ENCODE data around the gene DNAJB1. TPM values are rescaled to one million over a fixed set of nuclear protein-coding genes. Genes with fewer than 3 reads are reported as not detected.
"Not testable (repeated sequence)": the region's sequence is repeated elsewhere in the genome, so short reads cannot be mapped to it uniquely, and the experiment has no call there.

DNAJB1 gene
- total RNA-seq (100 to 1,000 TPM; 165 to 171 TPM), polyA plus RNA-seq (100 to 1,000 TPM; 205 to 348 (median 344) TPM), total RNA-seq (72.1 to 3,417 (median 200) reads per million in 6 experiments)

GRCh38 chr19:14517840-14518505, at the start of gene DNAJB1:
Gene DNAJB1, minus strand, starts transcription at chr19:14518397. Its CDS starts 48 bp downstream, at chr19:14518349.
- DNase-seq, result peak in 7 of 10 donors; percentile 45 to 80 (median 59)
- POLR2A ChIA-PET, result interaction anchor here (0.6 to 13.2 kb wide), 40 partner anchors 8 to 1725 kb away, joined by 3 to 609 read pairs (median 5); partner anchors contain the start of genes ADGRE5, ASF1B, DDX39A and GIPC1
- Mint-ChIP-seq H3K27me3 (no peaks in the 10 kb centered on the region), H3K4me1 (peaks cover 45 to 80% (median 75%) of the 10 kb centered on the region in 4 donors), H3K27ac (peak within 1 kb of the TSS; percentile 91 to 99 (median 99)), H3K9me3 (peaks cover 0 to 3% (median 0%) of the 10 kb centered on the region in 9 donors), H3K36me3 (peaks cover 11 to 47% (median 25%) of the 10 kb centered on the region in 3 donors), H3K4me3 (peak within 1 kb of the TSS; percentile 93 to 99 (median 96))
- ATAC-seq, result peak; percentile 38 to 56

GRCh38 chr19:14567079-14567478, 48.9 kb upstream of the DNAJB1 start:
- H3K36me3 Mint-ChIP-seq, result peaks cover 0 to 44% (median 2%) of the 10 kb centered on the region in 3 donors

GRCh38 chr19:14566712-14567077, 48.5 kb upstream of the DNAJB1 start:
- no peak for ATAC-seq
- DNase-seq, result no peak
- H3K4me1 Mint-ChIP-seq, result peaks cover 25 to 59% (median 38%) of the 10 kb centered on the region in 4 donors
- POLR2A ChIA-PET, result interaction anchor here (0.6 to 0.8 kb wide), 2 partner anchors 12 to 61 kb away, joined by 3 read pairs; no protein-coding TSS in a partner anchor
- H3K36me3 Mint-ChIP-seq, result peaks cover 0 to 44% (median 2%) of the 10 kb centered on the region in 3 donors
- peak overlapping the region in 3 of 10 donors; percentile 41 to 73 (median 70) for H3K27ac Mint-ChIP-seq
- no peaks in the 10 kb centered on the region for H3K27me3 Mint-ChIP-seq
- peak overlapping the region in 1 of 10 donors; percentile 29 for H3K4me3 Mint-ChIP-seq
- H3K9me3 Mint-ChIP-seq, result no peaks in the 10 kb centered on the region

More at GRCh38 chr19:14567079-14567478, 48.9 kb upstream of the DNAJB1 start:
- ATAC-seq (no peak), DNase-seq (no peak)
- POLR2A ChIA-PET, result interaction anchor here (0.6 to 0.8 kb wide), 2 partner anchors 12 to 61 kb away, joined by 3 read pairs; no protein-coding TSS in a partner anchor
- H3K9me3 Mint-ChIP-seq, result no peaks in the 10 kb centered on the region
- peaks cover 25 to 60% (median 39%) of the 10 kb centered on the region in 4 donors for H3K4me1 Mint-ChIP-seq
- peak overlapping the region in 8 of 10 donors; percentile 29 to 85 (median 66) for H3K27ac Mint-ChIP-seq
- no peaks in the 10 kb centered on the region for H3K27me3 Mint-ChIP-seq
- H3K4me3 Mint-ChIP-seq, result peak overlapping the region in 3 of 10 donors; percentile 23 to 67 (median 26)

- peak overlapping the region in 1 of 10 donors; percentile 45 for H3K4me3 Mint-ChIP-seq
- POLR2A ChIA-PET, result no interaction called here
- peaks cover 0 to 44% (median 2%) of the 10 kb centered on the region in 3 donors for H3K36me3 Mint-ChIP-seq
- H3K27ac Mint-ChIP-seq, result peak overlapping the region in 5 of 10 donors; percentile 11 to 76 (median 62)
- H3K9me3 Mint-ChIP-seq, result no peaks in the 10 kb centered on the region
- no peak for DNase-seq
- H3K4me1 Mint-ChIP-seq, result peaks cover 23 to 55% (median 34%) of the 10 kb centered on the region in 4 donors
- ATAC-seq, result no peak
- H3K27me3 Mint-ChIP-seq, result no peaks in the 10 kb centered on the region
These were observed 47.8 kb upstream of the DNAJB1 start for GRCh38 chr19:14565765-14566711.

- peaks cover 0 to 44% (median 2%) of the 10 kb centered on the region in 3 donors for H3K36me3 Mint-ChIP-seq
- POLR2A ChIA-PET, result no interaction called here
- DNase-seq, result no peak
These were observed 47.1 kb upstream of the DNAJB1 start for GRCh38 chr19:14565298-14565679.

GRCh38 chr19:14564652-14565297, 46.6 kb upstream of the DNAJB1 start:
- Mint-ChIP-seq H3K27ac (peak overlapping the region in 6 of 10 donors; percentile 8 to 68 (median 42)), H3K4me1 (peaks cover 27 to 54% (median 37%) of the 10 kb centered on the region in 4 donors), H3K36me3 (peaks cover 0 to 44% (median 2%) of the 10 kb centered on the region in 3 donors)
- H3K4me3 Mint-ChIP-seq, H3K9me3 Mint-ChIP-seq, POLR2A ChIA-PET, H3K27me3 Mint-ChIP-seq, DNase-seq: not testable (repeated sequence)
- ATAC-seq, result peak in 1 of 2 donors; percentile 2

More at GRCh38 chr19:14565298-14565679, 47.1 kb upstream of the DNAJB1 start:
- no peaks in the 10 kb centered on the region for H3K9me3 Mint-ChIP-seq
- H3K4me3 Mint-ChIP-seq, result no peak overlapping the region
- no peaks in the 10 kb centered on the region for H3K27me3 Mint-ChIP-seq
- peak overlapping the region in 1 of 10 donors; percentile 76 for H3K27ac Mint-ChIP-seq
- H3K4me1 Mint-ChIP-seq, result peaks cover 26 to 53% (median 35%) of the 10 kb centered on the region in 4 donors
- ATAC-seq, result no peak

- DNase-seq, result peak in 5 of 10 donors; percentile 16 to 44 (median 34)
- Mint-ChIP-seq H3K36me3 (peaks cover 0 to 44% (median 2%) of the 10 kb centered on the region in 3 donors), H3K4me3 (peak overlapping the region in 1 of 10 donors; percentile 53), H3K27ac (peak overlapping the region in 5 of 10 donors; percentile 24 to 69 (median 49)), H3K9me3 (no peaks in the 10 kb centered on the region), H3K4me1 (peaks cover 27 to 52% (median 35%) of the 10 kb centered on the region in 4 donors), H3K27me3 (no peaks in the 10 kb centered on the region)
- POLR2A ChIA-PET, result interaction anchor here (0.6 kb wide), 1 partner anchor 197 kb away, joined by 3 read pairs; no protein-coding TSS in a partner anchor
- peak; percentile 34 to 65 for ATAC-seq
These were observed 45.9 kb upstream of the DNAJB1 start for GRCh38 chr19:14563989-14564651.

- POLR2A ChIA-PET, result interaction anchor here (0.6 kb wide), 1 partner anchor 198 kb away, joined by 3 read pairs; no protein-coding TSS in a partner anchor
- DNase-seq (no peak), ATAC-seq (no peak)
- Mint-ChIP-seq H3K36me3 (peaks cover 0 to 43% (median 2%) of the 10 kb centered on the region in 3 donors), H3K9me3 (no peaks in the 10 kb centered on the region), H3K4me1 (peaks cover 28 to 53% (median 33%) of the 10 kb centered on the region in 4 donors), H3K27ac (peak overlapping the region in 1 of 10 donors; percentile 9), H3K4me3 (no peak overlapping the region), H3K27me3 (no peaks in the 10 kb centered on the region)
These were observed 45.4 kb upstream of the DNAJB1 start for GRCh38 chr19:14563590-14563926.

- no peaks in the 10 kb centered on the region for H3K9me3 Mint-ChIP-seq
- peak overlapping the region in 5 of 10 donors; percentile 31 to 72 (median 56) for H3K27ac Mint-ChIP-seq
- peaks cover 0 to 36% (median 2%) of the 10 kb centered on the region in 3 donors for H3K36me3 Mint-ChIP-seq
- peak overlapping the region in 1 of 10 donors; percentile 10 for H3K4me3 Mint-ChIP-seq
- DNase-seq (no peak), ATAC-seq (no peak)
- no peaks in the 10 kb centered on the region for H3K27me3 Mint-ChIP-seq
- POLR2A ChIA-PET, result interaction anchor here (1.1 kb wide), 1 partner anchor 45 kb away, joined by 5 read pairs; the partner anchor contains the start of gene DNAJB1
- peaks cover 25 to 56% (median 30%) of the 10 kb centered on the region in 4 donors for H3K4me1 Mint-ChIP-seq
These were observed 44.7 kb upstream of the DNAJB1 start for GRCh38 chr19:14562660-14563589.

- ATAC-seq (peak in 1 of 2 donors; percentile 13), DNase-seq (no peak)
- peaks cover 0 to 29% (median 2%) of the 10 kb centered on the region in 3 donors for H3K36me3 Mint-ChIP-seq
- peak overlapping the region in 2 of 10 donors; percentile 18 to 42 for H3K4me3 Mint-ChIP-seq
- no peaks in the 10 kb centered on the region for H3K27me3 Mint-ChIP-seq
- peak overlapping the region in 7 of 10 donors; percentile 23 to 76 (median 56) for H3K27ac Mint-ChIP-seq
- POLR2A ChIA-PET, result interaction anchor here (0.5 to 1.1 kb wide), 3 partner anchors 44 to 55 kb away, joined by 4 to 5 read pairs (median 5); partner anchors contain the start of gene DNAJB1
- no peaks in the 10 kb centered on the region for H3K9me3 Mint-ChIP-seq
- peaks cover 16 to 50% (median 21%) of the 10 kb centered on the region in 4 donors for H3K4me1 Mint-ChIP-seq
These were observed 43.7 kb upstream of the DNAJB1 start for GRCh38 chr19:14561847-14562351.

Data from naive thymus-derived CD8-positive, alpha-beta T cell (primary cell).